GM12801 (cell line): ENCODE results near the gene ZNF385C.

Experiments
- TF ChIP-seq, protein P1 (sequence below): IDR thresholded peaks from one replicate; pipeline ENCODE4 v1.5.1; 2011; ENCODE audit warnings: control low read depth; ENCODE audit not compliant: insufficient read length; ENCODE audit errors: extremely low read depth

Gene ZNF385C

DNA sequence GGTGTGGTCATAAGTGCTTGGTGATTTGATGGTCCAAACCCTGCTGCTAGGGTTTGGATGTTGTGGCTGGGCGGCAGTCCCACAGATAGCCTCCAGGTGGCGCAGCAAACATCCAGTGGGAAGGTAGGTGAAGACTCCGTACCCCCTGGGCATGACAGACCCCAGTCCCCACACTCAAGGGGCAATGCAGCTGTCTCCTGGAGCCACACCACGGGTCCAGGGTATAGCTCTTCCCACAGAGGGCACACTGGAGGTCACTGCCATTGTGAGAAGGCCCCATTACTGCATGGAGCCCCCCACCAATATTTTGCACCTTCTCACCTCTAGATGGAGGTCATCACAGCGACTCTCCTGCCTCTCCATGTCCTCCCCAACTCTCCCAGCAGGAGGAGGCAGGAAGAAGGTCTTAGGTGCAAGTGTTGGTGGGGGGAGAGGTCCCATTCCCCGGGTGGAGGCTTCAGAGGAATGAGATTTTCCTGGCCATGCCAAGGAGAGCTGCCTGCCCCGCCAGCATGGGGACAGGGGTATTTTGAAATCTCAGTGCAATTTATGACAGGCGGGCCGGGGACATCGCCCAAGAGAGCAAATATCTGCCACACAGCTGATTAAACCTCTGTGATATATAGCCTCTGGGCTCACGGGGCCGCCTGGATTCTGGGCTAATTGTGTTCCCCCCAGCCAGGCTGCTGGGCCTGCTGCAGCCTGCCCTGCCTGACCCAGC lies 30.7 kb downstream of the ZNF385C start:
- TF ChIP-seq, protein P1, sequence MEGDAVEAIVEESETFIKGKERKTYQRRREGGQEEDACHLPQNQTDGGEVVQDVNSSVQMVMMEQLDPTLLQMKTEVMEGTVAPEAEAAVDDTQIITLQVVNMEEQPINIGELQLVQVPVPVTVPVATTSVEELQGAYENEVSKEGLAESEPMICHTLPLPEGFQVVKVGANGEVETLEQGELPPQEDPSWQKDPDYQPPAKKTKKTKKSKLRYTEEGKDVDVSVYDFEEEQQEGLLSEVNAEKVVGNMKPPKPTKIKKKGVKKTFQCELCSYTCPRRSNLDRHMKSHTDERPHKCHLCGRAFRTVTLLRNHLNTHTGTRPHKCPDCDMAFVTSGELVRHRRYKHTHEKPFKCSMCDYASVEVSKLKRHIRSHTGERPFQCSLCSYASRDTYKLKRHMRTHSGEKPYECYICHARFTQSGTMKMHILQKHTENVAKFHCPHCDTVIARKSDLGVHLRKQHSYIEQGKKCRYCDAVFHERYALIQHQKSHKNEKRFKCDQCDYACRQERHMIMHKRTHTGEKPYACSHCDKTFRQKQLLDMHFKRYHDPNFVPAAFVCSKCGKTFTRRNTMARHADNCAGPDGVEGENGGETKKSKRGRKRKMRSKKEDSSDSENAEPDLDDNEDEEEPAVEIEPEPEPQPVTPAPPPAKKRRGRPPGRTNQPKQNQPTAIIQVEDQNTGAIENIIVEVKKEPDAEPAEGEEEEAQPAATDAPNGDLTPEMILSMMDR: no peak

DNA sequence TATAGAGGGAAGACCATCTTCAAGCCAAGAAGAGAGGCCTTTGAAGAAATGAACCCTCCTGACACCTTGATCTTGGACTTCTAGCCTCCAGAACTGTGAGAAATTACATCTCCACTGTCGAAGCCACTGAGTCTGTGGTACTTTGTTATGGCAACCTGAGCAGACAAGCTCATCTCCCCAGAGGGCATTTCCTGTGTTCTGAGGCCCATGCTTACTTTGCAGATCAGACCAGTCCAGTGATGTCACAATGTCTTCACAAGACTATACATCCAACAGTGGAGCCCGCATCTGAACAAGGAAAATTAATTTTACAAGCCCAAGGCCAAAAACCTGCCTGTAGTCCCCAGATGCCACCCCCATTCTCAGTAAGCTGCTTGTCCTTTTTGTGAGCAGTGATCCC lies 33.1 kb downstream of the ZNF385C start:
- TF ChIP-seq, protein P1: no peak

DNA sequence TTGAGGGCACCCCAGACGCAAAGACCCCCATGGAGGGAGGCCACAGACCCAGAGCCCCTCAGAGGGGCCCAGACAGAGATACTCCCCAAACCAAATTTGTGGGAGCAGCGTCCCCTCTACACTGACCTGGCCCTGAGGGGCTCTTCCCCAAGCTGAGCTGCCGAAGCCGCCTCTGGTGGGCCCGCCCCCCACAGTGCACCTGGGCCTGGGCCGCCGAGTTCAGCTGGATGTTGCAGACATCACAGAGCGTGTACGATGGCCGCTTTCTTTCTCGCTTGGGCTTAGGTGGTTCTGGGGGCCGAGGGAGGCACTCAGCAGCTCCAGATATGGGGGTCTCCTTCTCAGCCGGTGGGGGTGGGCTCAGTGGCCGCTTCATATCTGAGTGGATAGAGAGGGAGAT lies 35.6 kb downstream of the ZNF385C start:
- TF ChIP-seq, protein P1: no peak

DNA sequence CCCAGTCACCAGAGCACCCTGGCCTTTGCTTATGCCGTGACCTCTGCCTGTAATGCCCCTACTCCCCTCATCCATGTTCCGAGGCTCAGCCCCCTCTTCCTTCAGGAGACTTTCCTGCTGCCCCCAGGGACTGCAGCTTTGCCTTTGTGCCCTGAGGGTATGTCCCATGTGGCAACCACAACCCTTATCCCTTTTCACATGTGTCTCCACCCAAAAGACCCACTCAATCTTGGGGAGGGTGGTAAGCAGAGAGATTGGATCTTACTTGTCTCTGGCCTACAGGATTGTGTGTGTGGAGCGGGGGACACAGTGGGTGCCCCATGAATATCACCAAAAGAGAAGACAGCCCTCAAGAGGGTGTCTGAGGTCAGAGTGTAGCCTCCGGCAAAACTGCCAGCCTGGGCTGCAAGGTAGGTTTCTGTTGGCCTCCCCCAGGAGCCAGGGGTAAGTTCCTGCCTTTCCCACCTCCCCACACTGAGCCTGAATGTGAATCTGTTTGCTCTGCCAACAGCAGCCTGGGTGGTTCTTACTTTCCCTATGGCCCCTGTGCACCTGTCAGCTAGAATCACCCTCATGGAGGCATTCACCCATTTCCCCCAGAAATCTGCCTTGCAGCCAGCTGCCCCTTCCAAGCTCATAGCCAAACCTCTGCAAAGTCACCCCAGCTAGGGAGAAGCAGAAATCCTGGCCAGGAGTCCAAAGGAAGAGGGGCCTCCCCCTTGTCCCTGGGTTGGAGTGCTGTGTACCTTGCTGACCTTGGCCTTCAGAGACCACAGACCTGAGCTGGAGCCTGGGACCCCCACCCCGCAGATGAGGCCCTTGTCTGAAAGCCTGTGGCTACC lies 36.4 kb downstream of the ZNF385C start:
- TF ChIP-seq, protein P1: no peak

DNA sequence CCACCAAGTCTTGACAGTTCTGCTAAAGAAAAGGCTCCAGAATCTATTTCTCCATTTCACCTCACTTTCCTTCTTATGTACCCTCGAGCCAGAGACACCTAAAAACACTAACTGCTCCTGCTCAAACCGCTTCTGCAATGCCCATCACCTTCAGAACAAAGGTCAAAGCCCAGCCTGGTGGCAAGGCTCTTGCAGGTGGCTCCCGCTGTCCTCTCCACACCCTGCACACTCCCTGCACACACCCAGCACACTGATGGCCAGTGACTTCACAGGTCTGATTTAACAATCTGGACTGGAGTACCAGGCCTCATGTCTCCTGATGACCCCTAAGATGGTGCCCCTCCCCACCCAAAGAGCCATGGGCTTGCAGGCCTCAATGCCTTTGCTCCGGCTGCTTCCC lies 38.0 kb downstream of the ZNF385C start:
- TF ChIP-seq, protein P1: no peak

DNA sequence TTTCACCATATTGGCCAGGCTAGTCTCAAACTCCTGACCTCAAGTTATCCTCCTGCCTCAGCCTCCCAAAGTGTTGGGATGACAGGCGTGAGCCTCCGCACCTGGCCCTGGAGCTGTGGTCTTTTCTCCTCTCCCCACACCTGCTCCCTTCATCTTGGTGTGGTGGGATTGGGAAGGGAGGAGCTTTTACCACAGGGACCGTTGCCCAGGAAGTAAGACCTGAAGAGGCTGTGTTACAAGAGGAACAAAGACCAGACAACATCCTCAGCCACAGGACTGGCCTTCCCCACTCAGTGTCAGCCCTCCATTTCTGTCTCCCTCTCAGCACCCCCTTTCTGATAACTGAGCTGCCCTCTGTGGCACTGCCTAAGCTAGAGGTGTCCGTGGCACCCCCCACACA lies 38.5 kb downstream of the ZNF385C start:
- TF ChIP-seq, protein P1: no peak

DNA sequence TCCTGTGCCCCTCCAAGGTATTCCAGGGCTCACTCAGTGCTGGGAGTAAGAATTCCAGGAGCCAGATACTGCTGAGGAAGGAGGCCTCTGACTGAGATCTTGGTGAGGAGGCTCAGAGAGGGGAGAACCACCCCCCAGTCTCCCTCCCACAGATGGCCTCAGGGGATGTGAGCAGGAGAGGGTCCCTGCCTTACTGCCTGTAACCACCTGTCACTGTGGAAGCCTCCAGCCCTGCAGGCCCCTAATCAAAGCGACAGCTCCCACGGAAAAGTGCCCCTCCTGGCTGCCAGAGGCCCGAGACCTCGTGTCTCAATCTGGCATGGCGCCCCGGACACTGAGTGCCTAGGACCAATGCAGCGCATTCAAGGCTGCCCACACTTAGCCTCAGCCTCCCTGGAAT lies 40.2 kb downstream of the ZNF385C start:
- TF ChIP-seq, protein P1: no peak
